ENCODE results near the gene RALGPS1.

GRCh38 chr9:126982215-126983002, 67.8 kb downstream of the RALGPS1 start:
- TF ChIP-seq CTCF (IDR thresholded peaks at IDR 0.05) (no peak), POLR2A (IDR thresholded peaks at IDR 0.05) (no peak), EP300 (IDR thresholded peaks at IDR 0.05) (no peak)

Data from sigmoid colon (tissue), 4 donors.